Measurements from ENCODE around the gene UBE2D3. TPM values are rescaled to one million over a fixed set of nuclear protein-coding genes. Genes with fewer than 3 reads are reported as not detected.
"Not testable (repeated sequence)": the region's sequence is repeated elsewhere in the genome, so short reads cannot be mapped to it uniquely, and the experiment has no call there.

Gene UBE2D3
- total RNA-seq, 1 donor from 2014 or later: 288 TPM

DNA sequence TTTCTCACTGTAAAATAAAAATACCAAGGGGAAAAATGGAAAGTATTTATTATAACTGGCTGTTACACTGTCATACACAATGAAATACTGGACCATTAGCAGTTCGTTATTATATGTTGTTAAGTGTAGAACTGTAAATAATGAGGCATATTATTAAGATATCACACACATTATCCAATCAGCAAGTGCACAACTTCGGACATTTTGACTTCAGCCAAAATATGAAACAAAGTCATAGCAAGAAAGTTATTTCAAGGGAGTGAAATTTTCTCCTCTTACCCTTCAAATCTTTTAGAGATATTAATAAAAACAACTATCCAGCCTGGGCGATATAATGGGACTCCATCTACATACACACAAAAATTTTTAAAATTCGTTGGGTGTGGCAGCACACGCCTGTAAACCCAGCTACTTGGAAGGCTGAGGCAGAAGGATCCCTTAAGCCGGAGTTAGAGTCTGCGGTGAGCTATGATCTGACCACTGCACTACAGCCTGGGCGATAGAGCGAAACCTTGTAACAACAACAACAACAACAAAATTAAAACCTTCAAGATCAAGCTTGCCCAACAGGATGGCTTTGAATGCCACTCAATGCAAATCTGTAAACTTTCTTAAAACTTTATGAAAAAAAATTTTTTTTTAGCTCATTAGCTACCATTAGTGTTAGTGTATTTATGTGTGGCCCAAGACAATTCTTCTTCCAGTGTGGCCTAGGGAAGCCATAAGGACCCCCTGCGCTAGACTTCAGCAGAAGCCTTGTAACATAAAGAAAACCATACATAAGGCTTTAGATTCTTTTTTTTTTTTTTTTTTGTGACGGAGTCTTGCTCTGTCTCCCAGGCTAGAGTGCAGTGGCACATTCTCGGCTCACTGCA, 40.2 kb upstream of the UBE2D3 start:
- no peaks in the 10 kb centered on the region for H3K9me3 Mint-ChIP-seq
- H3K36me3 Mint-ChIP-seq: peaks cover 8% of the 10 kb centered on the region
- peak overlapping the region; percentile 92 for H3K4me3 Mint-ChIP-seq
- H3K27ac Mint-ChIP-seq: peak overlapping the region; percentile 93
- H3K27me3 Mint-ChIP-seq: no peaks in the 10 kb centered on the region
- TF ChIP-seq, protein P1, sequence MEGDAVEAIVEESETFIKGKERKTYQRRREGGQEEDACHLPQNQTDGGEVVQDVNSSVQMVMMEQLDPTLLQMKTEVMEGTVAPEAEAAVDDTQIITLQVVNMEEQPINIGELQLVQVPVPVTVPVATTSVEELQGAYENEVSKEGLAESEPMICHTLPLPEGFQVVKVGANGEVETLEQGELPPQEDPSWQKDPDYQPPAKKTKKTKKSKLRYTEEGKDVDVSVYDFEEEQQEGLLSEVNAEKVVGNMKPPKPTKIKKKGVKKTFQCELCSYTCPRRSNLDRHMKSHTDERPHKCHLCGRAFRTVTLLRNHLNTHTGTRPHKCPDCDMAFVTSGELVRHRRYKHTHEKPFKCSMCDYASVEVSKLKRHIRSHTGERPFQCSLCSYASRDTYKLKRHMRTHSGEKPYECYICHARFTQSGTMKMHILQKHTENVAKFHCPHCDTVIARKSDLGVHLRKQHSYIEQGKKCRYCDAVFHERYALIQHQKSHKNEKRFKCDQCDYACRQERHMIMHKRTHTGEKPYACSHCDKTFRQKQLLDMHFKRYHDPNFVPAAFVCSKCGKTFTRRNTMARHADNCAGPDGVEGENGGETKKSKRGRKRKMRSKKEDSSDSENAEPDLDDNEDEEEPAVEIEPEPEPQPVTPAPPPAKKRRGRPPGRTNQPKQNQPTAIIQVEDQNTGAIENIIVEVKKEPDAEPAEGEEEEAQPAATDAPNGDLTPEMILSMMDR (conservative IDR thresholded peaks at IDR 0.05): no peak
- DNase-seq (ENCODE audit: extremely low spot score, unreplicated experiment): no peak
- peaks cover 19% of the 10 kb centered on the region for H3K4me1 Mint-ChIP-seq (ENCODE audit: unreplicated experiment)

GRCh38 chr4:102865327-102865726, 38.0 kb upstream of the UBE2D3 start:
- H3K27me3 Mint-ChIP-seq; H3K4me1 Mint-ChIP-seq (ENCODE audit: unreplicated experiment); DNase-seq (ENCODE audit: extremely low spot score, unreplicated experiment); H3K9me3 Mint-ChIP-seq; H3K36me3 Mint-ChIP-seq; H3K27ac Mint-ChIP-seq; H3K4me3 Mint-ChIP-seq: not testable (repeated sequence)

GRCh38 chr4:102862747-102863146, 35.4 kb upstream of the UBE2D3 start:
- TF ChIP-seq, protein P1 (conservative IDR thresholded peaks at IDR 0.05): no peak
- H3K4me3 Mint-ChIP-seq: no peak overlapping the region
- no peak for DNase-seq (ENCODE audit: extremely low spot score, unreplicated experiment)
- H3K27me3 Mint-ChIP-seq: no peaks in the 10 kb centered on the region
- H3K4me1 Mint-ChIP-seq (ENCODE audit: unreplicated experiment): no peaks in the 10 kb centered on the region
- H3K27ac Mint-ChIP-seq: no peak overlapping the region
- peaks cover 4% of the 10 kb centered on the region for H3K9me3 Mint-ChIP-seq
- peaks cover 14% of the 10 kb centered on the region for H3K36me3 Mint-ChIP-seq

- Mint-ChIP-seq H3K27me3 (no peaks in the 10 kb centered on the region), H3K4me1 (ENCODE audit: unreplicated experiment) (no peaks in the 10 kb centered on the region), H3K27ac (no peak overlapping the region), H3K36me3 (peaks cover 14% of the 10 kb centered on the region), H3K4me3 (no peak overlapping the region), H3K9me3 (peaks cover 4% of the 10 kb centered on the region)
- TF ChIP-seq, protein P1 (conservative IDR thresholded peaks at IDR 0.05): no peak
- no peak for DNase-seq (ENCODE audit: extremely low spot score, unreplicated experiment)
Observed at GRCh38 chr4:102862016-102862415, 34.7 kb upstream of the UBE2D3 start.

GRCh38 chr4:102860611-102861324, 33.4 kb upstream of the UBE2D3 start:
- peaks cover 14% of the 10 kb centered on the region for H3K36me3 Mint-ChIP-seq
- no peaks in the 10 kb centered on the region for H3K27me3 Mint-ChIP-seq
- H3K27ac Mint-ChIP-seq: no peak overlapping the region
- no peak overlapping the region for H3K4me3 Mint-ChIP-seq
- peaks cover 4% of the 10 kb centered on the region for H3K9me3 Mint-ChIP-seq
- TF ChIP-seq, protein P1 (conservative IDR thresholded peaks at IDR 0.05): no peak
- DNase-seq (ENCODE audit: extremely low spot score, unreplicated experiment): no peak
- H3K4me1 Mint-ChIP-seq (ENCODE audit: unreplicated experiment): no peaks in the 10 kb centered on the region
